ENCODE data around the gene NLN.
"Not testable (repeated sequence)": the region's sequence is repeated elsewhere in the genome, so short reads cannot be mapped to it uniquely, and the experiment has no call there.

NLN gene

GRCh38 chr5:65721720-65722574, at the start of gene NLN, which contains the start of gene SGTB:
Gene NLN (plus strand): TSS chr5:65722205. CDS start chr5:65722374, 169 bp downstream.
Gene SGTB (minus strand): TSS chr5:65722109. CDS start chr5:65720807, 1,302 bp downstream.
- peak; percentile 26 for DNase-seq

- DNase-seq = no peak
Observed at GRCh38 chr5:65672796-65673195, 49.2 kb upstream of the NLN start.

GRCh38 chr5:65674749-65675148, 47.3 kb upstream of the NLN start:
- no peak for DNase-seq

- not testable (repeated sequence) for DNase-seq
Observed at GRCh38 chr5:65676056-65676455, 45.9 kb upstream of the NLN start.

GRCh38 chr5:65682148-65682547, 39.9 kb upstream of the NLN start:
- DNase-seq = no peak

- DNase-seq = no peak
Observed at GRCh38 chr5:65693121-65693520, 28.9 kb upstream of the NLN start.

- DNase-seq = no peak
Observed at GRCh38 chr5:65695162-65695755, 26.7 kb upstream of the NLN start.

GRCh38 chr5:65695896-65696295, 26.1 kb upstream of the NLN start:
- DNase-seq = no peak

GRCh38 chr5:65696892-65697291, 25.1 kb upstream of the NLN start:
- DNase-seq = no peak

- no peak for DNase-seq
Observed at GRCh38 chr5:65699338-65699737, 22.7 kb upstream of the NLN start.

- no peak for DNase-seq
Observed at GRCh38 chr5:65702036-65702435, 20.0 kb upstream of the NLN start.

- no peak for DNase-seq
Observed at GRCh38 chr5:65704621-65705239, 17.3 kb upstream of the NLN start.

GRCh38 chr5:65707663-65708062, 14.3 kb upstream of the NLN start:
- DNase-seq = no peak

- no peak for DNase-seq
Observed at GRCh38 chr5:65708145-65708544, 13.9 kb upstream of the NLN start.

GRCh38 chr5:65718576-65719310, 3.3 kb upstream of the NLN start:
- no peak for DNase-seq

GRCh38 chr5:65721050-65721719, 820 bp upstream of the NLN start:
- peak; percentile 24 for DNase-seq

- peak; percentile 60 for DNase-seq
Observed at GRCh38 chr5:65722575-65723403, 784 bp downstream of the NLN start.

GRCh38 chr5:65727491-65728156, 5.6 kb downstream of the NLN start:
- DNase-seq = no peak

GRCh38 chr5:65728218-65728617, 6.2 kb downstream of the NLN start:
- DNase-seq = no peak

- no peak for DNase-seq
Observed at GRCh38 chr5:65730910-65731309, 8.9 kb downstream of the NLN start.

GRCh38 chr5:65732046-65732445, 10.0 kb downstream of the NLN start:
- not testable (repeated sequence) for DNase-seq
